ENCODE results near the gene ZSWIM4.
A peak's percentile ranks its signal among the peaks of the same experiment; 100 is the strongest.

The ZSWIM4 gene

DNA sequence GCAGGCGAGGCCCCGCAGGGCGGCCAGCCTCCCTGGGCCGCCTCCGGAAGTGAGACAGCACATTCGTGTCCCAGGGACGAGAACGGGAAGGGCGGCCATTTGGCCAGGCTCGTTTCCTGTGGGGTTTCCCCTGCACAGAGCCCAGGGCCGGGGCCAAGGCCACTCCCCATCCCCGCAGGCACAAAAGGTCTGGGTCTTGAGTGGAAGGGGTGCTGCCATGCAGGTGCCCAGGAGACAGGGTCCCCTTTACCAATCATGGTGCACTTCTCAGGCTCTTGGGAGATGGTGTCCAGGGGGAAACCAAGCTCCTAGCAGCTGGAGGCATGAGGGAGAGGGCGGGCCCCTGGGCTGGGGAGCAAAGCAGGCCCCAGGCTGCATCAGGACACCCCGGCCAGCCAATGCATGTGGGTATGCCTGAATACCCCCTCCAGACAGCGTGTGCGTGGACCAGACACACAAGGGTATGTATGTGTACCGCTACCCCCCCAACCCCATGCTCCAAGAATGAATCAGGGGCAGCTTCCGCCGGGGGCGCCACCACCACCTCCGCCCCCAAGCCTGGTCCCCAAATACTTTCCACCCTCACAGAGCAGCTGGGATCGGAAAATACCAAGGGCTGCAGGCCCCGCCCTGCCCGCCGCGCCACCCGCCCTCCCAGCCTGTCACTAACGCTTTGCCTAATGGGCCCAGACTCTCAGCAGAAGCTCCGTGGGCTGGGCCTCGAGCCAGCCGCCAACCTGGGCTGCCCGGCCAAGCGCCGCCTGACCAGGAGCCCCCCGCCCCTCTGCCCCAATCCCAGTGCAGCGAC lies 44.1 kb downstream of the ZSWIM4 start:
- DNase-seq (ENCODE audit: low read depth, low spot score): no peak
- CTCF ChIA-PET: interaction anchor here (1.4 to 7.0 kb wide), 2 partner anchors 24 to 55 kb away, joined by 4 to 61 read pairs; no protein-coding TSS in a partner anchor
- H3K4me3 ChIP-seq (ENCODE audit: low read depth, low read length): peak overlapping the region; percentile 91
- POLR2A ChIA-PET: interaction anchor here (0.6 to 9.0 kb wide), 9 partner anchors 8 to 74 kb away, joined by 3 to 149 read pairs (median 6); partner anchors contain the start of gene MRI1
- TF ChIP-seq, protein P1, sequence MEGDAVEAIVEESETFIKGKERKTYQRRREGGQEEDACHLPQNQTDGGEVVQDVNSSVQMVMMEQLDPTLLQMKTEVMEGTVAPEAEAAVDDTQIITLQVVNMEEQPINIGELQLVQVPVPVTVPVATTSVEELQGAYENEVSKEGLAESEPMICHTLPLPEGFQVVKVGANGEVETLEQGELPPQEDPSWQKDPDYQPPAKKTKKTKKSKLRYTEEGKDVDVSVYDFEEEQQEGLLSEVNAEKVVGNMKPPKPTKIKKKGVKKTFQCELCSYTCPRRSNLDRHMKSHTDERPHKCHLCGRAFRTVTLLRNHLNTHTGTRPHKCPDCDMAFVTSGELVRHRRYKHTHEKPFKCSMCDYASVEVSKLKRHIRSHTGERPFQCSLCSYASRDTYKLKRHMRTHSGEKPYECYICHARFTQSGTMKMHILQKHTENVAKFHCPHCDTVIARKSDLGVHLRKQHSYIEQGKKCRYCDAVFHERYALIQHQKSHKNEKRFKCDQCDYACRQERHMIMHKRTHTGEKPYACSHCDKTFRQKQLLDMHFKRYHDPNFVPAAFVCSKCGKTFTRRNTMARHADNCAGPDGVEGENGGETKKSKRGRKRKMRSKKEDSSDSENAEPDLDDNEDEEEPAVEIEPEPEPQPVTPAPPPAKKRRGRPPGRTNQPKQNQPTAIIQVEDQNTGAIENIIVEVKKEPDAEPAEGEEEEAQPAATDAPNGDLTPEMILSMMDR (IDR thresholded peaks at IDR 0.05; ENCODE audit: insufficient read depth, low read length, missing control alignments): peak; percentile 21

GRCh38 chr19:13839938-13840304 lies 44.7 kb downstream of the ZSWIM4 start:
- DNase-seq (ENCODE audit: low read depth, low spot score): no peak
- peak overlapping the region; percentile 91 for H3K4me3 ChIP-seq (ENCODE audit: low read depth, low read length)
- POLR2A ChIA-PET: interaction anchor here (0.6 to 9.0 kb wide), 9 partner anchors 7 to 75 kb away, joined by 3 to 149 read pairs (median 6); partner anchors contain the start of gene MRI1
- CTCF ChIA-PET: interaction anchor here (1.4 to 7.0 kb wide), 2 partner anchors 23 to 56 kb away, joined by 4 to 61 read pairs; no protein-coding TSS in a partner anchor
- TF ChIP-seq, protein P1 (IDR thresholded peaks at IDR 0.05; ENCODE audit: insufficient read depth, low read length, missing control alignments): no peak

DNA sequence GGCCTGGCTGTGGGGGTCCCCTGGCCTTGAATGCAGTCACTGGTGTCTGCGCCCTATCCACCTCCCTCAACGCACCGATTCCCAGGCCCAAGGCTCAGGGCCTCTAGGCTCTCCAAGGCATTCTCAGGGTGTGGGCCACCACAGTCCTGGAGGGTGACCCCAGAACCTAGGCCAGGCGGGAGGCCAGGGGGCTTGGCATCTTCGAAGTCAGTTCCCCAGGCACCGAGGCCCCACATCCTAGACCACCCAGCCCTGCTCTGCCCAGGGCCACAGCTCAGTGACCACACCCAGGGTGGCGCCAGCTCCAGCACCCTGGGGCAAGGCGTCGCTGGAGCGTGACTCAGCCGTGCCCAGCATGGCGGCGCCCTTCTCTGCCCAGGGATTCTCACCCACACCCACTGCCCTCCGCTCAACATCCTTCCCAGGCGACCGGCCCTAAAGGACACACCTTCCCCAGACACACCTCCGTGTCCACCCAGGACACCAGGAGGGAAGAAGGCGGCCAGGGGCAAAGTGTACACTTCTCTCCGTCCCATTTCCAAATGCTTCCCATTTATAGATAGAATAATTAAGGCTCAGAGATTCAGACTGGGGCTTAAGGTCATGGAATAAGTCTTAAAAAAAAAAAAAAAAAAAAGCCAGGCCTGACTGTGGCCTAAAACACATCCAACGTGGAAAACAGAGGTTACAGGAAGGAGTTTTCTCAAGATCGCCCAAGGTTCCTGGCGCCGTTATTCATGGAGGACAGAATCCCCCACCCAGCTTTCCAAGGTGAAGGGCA lies 45.3 kb downstream of the ZSWIM4 start:
- ChIA-PET POLR2A (interaction anchor here (1.0 to 9.0 kb wide), 7 partner anchors 7 to 277 kb away, joined by 3 to 149 read pairs (median 8); no protein-coding TSS in a partner anchor), CTCF (interaction anchor here (1.4 to 7.0 kb wide), 4 partner anchors 10 to 56 kb away, joined by 4 to 61 read pairs (median 8); no protein-coding TSS in a partner anchor)
- TF ChIP-seq, protein P1 (IDR thresholded peaks at IDR 0.05; ENCODE audit: insufficient read depth, low read length, missing control alignments): no peak
- no peak for DNase-seq (ENCODE audit: low read depth, low spot score)
- peak overlapping the region; percentile 91 for H3K4me3 ChIP-seq (ENCODE audit: low read depth, low read length)

DNA sequence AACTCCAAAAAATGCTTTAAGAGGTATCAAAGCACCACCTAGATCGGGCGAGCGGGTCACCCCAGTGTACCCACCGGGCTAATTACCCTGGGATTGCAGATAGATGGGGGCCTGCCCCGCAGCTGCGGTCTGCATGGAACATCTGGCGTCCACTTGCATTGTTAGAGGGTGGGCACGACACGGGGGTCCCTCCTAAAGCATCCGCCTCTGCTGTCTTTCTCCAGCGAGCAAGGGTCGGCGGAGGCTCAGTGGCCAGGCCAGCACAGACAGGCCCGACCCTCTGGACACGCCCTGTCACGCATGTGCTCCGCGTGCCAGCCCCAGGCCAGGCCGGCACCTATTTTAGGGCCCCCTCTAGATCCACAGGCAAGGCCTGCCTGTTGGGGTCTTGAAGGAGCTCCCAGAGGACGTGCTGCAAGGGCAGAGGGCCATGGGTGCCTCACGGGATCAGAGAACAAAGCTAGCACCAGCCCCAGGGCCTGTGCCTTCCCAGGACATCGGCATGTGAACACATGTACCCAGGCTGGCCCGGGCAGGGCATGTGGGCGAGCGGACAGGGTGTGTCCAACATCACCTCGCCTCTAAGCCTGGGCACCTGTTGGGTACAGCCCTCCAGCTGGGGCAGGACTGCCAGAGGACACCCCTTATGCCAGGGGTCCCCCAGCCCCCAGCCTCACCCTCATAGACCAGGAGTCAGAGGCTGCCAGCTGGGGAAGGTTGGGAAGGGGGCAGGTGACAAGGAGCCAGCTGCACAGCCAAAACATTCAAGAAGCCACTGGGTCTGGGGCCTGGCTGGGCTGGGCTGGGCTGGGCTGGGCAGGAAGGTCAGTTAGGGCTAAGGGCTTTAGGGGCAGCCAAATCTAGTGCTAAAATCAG lies 46.1 kb downstream of the ZSWIM4 start:
- POLR2A ChIA-PET: interaction anchor here (0.8 to 9.0 kb wide), 6 partner anchors 11 to 277 kb away, joined by 3 to 149 read pairs (median 5); no protein-coding TSS in a partner anchor
- no peak for DNase-seq (ENCODE audit: low read depth, low spot score)
- CTCF ChIA-PET: interaction anchor here (0.9 to 1.6 kb wide), 3 partner anchors 9 to 21 kb away, joined by 3 to 13 read pairs (median 4); no protein-coding TSS in a partner anchor
- peak overlapping the region; percentile 91 for H3K4me3 ChIP-seq (ENCODE audit: low read depth, low read length)
- TF ChIP-seq, protein P1 (IDR thresholded peaks at IDR 0.05; ENCODE audit: insufficient read depth, low read length, missing control alignments): no peak

DNA sequence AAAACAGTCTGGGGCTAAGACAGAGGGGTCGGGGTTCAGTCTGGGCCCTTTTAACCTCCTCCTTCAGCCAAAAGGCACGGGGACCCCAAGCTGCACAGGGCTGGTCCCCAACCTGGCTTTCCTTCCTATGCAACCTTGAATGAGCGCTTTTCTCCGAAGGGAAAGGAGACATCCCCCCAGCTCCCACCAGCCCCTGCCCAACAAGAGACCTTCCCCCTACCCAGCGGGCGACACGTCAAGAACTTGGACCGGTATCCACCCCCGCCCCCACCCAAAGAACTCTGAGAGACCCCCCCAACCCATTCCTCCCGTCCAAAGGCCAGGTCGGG lies 46.7 kb downstream of the ZSWIM4 start:
- DNase-seq (ENCODE audit: low read depth, low spot score): no peak
- CTCF ChIA-PET: interaction anchor here (0.9 to 1.6 kb wide), 3 partner anchors 8 to 20 kb away, joined by 3 to 13 read pairs (median 4); no protein-coding TSS in a partner anchor
- TF ChIP-seq, protein P1 (IDR thresholded peaks at IDR 0.05; ENCODE audit: insufficient read depth, low read length, missing control alignments): no peak
- POLR2A ChIA-PET: interaction anchor here (0.8 to 9.0 kb wide), 5 partner anchors 11 to 276 kb away, joined by 3 to 149 read pairs (median 5); no protein-coding TSS in a partner anchor
- H3K4me3 ChIP-seq (ENCODE audit: low read depth, low read length): peak overlapping the region; percentile 91
